ENCODE data around the gene RNF213.

Gene RNF213

DNA sequence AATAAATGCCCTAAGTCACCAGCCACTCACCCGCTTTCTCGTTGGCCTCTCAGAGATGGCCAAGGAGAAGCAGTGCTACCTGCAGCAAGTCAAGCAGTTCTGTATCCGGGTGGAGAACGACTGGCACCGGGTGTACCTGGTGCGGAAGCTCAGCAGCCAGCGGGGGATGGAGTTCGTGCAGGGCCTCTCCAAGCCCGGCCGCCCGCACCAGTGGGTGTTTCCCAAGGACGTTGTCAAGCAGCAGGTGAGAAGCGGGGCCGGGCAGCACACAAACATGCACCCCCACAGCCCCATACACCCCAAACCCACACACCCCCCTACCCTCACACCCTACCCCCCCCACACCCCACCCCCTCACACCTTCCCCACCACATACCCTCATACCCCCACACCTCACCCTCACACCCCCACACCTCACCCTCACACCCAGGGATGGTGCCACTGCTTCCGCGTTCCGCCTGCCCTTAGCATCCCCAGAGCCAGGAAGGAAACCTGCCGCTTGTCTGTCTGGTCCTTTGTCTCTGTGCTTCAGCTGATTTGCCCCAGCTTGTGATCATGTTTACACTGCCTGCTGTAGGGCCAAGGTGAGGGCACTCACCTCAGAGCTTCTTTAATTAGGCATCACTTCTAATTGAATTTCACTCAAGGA is 112.4 kb downstream of the RNF213 start:
- no peak for DNase-seq (ENCODE audit: low read depth)

DNA sequence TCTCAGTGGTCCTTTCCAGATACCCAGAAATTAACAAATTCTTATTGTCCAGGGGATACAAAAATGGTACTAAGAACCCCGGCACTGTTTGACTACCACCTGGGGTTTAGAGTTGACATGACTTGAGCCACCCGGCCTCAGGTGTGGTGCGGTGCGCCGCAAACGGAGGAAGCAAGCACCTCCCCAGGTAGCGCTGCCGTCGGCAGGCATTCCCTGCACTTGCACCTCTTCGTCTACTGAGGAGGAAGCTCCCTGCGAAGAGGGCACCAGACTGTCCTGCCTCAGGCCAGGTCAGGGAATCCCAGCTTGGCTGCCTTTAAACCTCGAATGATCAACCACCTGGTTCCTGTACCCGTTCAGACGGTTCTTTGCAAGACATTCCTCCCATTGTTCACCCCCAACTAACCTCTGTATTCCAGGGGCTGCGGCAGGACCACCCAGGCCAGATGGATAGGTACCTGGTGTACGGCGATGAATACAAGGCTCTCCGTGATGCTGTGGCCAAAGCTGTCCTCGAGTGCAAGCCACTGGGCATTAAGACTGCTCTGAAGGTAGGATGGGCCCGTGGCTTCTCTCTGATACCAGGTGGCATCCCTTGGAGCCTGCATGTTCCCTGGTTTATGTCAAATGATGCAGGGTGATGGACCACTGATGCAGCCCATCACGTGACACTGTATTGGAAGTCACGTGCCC is 113.5 kb downstream of the RNF213 start:
- no peak for DNase-seq (ENCODE audit: low read depth)

DNA sequence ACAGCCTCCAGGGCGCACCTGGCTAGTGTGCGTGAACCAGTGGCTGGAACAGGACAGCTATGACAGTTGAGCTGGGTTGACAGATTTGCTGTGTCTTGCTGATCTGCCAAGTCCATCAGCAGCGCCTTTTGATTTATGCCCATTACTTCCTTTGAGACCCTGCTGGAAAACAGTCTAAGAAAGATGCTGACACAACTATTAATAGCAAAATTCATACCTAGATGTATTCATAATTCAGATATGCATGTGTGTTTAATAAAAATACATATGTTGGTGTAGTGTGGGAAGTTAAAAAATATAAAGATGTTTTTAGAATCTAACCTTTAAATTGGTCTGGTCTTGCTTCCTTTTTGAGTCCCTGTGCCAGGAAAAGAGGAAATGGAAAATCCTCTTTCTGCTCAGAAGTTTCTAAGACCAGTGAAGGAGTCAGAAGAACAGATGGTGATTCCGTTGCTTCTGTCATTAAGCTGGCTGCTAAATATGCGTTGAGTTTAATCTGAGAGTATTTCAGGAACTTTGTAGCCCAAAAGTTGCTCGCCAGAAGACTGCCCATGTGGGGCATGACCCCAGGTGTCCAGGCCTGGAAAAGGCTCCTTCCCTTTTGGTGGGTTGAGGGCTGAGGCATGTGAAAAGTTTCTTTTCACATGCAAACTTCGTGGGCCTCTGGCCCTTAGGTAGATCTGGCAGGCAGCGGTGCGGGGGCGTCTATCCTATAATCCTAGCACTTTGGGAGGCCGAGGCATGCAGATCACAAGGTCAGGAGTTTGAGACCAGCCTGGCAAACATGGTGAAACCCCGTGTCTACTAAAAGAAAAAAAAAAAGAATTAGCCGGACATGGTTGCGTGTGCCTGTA is 114.3 kb downstream of the RNF213 start:
- no peak for DNase-seq (ENCODE audit: low read depth)

DNA sequence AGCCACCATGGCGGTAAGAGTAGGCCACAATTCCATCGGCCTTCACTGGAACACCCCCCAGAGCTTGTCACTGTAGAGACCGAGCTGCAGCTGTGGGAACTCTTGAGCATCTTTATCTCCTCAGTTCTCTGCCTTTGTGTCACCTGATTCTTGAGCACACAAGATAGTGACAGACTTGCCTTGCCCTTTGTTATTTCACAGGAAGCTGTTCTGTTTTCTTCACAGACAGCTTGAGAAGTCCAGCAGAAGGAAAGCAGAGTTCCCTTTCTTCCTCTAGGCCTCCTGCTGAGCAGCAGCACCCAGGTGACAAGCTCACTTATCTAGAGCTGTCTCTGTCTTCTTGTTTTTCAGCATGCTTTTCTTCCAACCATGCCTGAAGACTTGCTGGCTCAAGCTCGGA is 115.9 kb downstream of the RNF213 start:
- no peak for DNase-seq (ENCODE audit: low read depth)

DNA sequence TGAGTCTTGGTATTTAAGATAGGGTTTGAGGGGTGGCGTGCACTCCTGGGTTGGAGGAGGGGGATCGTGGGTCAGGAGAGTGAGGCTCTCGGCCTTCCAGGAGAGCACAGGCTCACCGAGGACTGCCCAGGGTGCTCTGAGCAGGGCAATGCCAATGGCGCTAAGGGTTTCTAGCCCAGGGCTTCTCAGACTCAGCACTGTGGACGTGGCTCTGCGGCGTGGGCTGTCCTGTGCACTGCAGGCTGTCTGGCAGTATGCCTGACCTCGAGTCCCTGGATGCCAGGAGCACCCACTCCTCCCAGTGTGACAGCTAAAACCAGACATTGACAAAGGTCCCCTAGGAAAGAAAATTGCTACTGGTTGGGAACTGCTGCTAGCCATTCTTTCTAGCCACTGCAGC is 117.1 kb downstream of the RNF213 start:
- no peak for DNase-seq (ENCODE audit: low read depth)

DNA sequence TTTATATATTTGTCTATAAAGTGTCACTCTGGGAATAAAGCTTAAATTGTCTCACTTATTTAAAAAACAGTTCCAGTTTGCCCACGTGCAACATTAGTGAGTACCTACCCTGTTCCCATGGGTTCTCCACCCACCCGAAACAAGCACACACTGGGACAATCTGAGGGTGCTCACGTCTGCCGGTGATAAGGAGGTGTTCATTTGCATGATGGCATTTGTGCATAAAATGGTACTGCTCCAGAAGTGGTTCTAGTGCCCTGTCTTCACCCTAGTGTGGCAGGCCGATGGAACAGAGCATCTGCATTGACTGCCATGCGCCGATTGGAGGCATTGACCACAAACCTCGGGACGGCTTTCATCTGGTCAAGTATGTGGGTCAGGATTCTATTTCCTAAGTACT is 118.7 kb downstream of the RNF213 start:
- DNase-seq (ENCODE audit: low read depth): no peak

DNA sequence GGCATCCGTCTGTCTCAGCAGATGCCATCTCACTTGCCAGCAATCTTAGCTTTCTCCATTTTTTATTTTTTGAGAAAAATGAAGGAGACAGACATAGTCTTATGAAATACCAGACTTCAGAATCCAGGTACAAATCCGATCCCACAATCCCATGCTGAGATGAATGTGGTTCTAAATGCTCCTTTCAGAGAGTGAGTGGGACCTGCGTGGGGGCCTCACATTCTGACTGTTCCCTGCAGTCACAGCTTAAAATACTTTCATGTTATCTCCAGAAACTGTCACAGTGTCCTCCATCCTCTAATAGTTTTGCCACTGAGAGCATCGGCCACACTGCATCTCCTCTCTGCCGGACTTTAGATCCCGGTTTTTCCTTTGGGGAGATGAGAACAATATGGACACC is 119.4 kb downstream of the RNF213 start:
- DNase-seq (ENCODE audit: low read depth): no peak

DNA sequence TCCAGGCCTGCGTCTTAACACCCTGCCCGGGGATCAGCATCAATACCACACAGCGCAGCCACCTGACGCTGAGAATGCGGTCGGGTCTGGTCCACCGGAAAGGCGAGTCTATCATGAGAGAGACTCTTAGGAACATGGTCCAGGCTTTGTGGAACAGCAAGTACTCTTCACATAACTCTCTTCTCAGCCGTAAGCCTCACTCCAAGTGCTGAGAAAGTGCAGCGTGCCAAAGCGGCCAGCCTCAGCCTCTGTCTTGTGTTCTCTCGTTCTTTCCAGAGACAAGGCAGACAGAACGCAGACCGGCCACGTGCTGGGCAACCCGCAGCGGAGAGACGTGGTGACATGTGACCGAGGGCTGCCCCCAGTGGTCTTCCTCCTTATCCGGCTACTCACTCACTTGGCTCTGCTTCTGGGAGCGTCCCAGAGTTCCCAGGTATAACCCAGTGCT is 119.9 kb downstream of the RNF213 start:
- DNase-seq (ENCODE audit: low read depth): no peak

DNA sequence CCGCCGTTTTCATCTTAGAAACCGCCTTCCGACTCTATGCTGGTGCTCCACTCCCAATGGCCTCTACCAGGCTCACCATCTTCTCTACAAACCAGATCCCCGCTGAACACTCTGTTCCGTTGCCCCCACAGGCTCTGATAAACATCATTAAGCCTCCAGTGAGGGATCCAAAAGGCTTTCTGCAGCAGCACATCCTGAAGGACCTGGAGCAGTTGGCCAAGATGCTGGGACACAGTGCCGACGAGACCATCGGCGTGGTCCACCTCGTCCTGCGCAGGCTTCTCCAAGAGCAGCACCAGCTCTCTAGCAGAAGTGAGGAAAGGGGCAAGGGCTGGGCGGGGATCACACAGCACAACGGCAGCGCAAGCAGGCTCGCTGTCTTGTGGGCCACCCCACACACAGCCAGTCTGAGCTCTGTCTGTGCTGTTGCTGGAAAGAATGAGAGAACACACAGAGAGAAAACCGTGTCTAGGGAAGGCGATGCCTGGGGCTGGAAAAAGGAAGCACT is 120.8 kb downstream of the RNF213 start:
- DNase-seq (ENCODE audit: low read depth): no peak

DNA sequence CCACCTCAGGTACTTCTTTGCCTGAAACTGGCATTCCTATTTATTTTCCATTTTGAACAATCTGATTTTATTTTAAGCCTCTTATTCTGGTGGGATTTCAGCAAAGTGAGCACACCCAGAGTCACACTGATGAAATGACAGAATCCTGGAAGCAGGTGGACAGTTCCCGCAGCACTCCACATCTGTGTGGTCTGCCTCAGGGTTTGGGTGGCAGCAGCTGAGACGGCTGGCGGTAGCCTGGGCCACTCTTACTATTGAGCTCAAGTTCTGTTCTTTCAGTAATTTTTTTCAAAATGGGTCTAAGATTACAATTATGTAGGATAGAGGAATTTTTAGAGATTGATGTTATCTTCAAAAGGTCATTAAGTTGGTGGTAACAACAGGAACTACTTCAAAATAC is 121.8 kb downstream of the RNF213 start:
- no peak for DNase-seq (ENCODE audit: low read depth)

DNA sequence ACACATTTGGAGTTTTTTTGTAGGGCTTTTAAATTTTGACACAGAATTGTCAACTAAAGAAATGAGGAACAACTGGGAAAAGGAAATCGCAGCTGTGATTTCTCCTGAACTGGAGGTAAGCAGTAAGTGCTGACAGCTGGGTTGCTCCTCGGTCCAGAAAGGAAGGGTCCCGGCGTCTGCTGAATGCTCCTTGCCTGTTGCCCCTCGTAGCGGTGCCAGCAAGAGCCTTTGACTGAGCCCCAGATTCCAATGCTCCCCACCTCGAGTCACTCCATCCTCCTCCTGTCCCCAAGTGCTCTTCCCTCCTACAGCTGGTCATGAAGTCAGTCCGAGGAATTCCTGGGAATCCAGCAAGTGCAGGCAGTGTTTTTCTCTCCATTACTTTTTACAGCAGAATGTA is 122.3 kb downstream of the RNF213 start:
- no peak for DNase-seq (ENCODE audit: low read depth)

DNA sequence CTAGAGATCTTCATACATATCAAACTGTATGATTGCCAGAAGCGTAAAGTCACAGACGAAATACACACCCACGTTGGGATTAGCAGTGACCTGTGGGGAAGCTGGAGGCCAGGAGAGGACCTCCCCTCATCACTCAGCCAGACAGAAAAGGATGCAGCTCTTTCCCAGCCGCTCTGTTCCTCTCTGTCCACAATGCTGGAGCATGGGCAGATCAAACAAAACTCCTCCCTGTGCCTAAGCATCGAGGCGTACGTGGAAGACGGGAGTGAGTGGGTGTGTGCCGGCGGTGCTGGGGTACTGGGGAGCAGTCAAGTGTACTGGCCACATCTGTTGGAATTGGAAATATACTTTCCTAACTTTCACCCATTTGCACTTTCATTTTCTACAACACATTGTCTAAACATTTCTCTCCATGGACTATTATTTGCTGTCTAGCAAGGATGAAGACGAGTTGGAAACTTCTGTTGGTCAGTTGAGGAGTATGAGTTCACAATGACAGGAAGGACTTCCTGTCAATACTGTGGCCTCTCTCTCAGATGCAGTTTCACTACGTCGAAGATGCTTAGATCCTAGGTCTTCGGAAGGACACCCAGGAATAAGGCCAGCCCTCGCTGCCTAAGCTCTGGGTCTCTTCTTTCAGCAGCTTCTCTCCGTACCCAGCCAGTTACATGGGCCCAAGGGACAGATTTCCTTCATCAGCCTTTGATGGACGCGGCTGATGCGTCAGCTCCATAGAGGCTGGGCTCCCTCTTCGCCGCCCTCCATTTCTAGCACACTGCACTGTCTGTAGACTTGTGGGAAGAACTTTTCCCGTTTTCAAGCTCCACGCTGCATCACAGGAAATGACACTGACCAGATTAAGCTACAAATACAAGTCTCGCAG is 123.7 kb downstream of the RNF213 start:
- no peak for DNase-seq (ENCODE audit: low read depth)

DNA sequence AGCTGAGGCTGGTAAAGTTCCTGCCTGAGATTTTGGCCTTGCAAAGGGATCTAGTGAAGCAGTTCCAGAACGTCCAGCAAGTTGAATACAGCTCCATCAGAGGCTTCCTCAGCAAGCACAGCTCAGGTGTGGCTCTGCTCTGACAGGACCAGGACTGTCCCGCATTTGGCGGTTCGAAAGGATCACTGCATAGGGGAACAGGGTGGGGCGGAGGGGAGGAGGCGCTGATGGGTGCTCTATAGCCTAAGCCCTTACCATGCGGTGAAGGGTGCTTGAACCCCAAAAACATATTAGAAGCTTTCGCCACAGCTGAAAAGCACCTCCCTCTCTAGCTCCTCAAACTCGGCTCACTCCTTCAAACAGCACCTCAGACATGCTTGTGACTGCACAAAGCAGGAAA is 124.4 kb downstream of the RNF213 start:
- no peak for DNase-seq (ENCODE audit: low read depth)

DNA sequence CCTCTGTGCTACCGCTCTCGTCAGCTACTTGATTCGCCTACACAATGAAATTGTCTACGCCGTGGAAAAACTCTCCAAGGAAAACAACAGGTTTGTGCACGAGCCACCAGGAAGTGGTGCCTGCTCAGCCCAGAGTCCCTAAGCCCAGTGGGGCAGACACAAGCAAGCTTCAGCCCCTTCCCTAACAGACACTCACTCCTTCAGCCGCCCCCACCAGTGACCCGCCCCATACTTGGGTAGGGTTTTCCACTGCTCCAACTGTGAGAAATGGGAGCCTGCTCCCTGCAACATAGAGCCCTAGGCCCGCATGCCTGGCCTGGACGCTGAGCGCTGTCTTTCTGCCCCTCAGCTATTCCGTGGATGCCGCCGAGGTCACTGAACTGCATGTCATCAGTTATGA is 125.7 kb downstream of the RNF213 start:
- no peak for DNase-seq (ENCODE audit: low read depth)

DNA sequence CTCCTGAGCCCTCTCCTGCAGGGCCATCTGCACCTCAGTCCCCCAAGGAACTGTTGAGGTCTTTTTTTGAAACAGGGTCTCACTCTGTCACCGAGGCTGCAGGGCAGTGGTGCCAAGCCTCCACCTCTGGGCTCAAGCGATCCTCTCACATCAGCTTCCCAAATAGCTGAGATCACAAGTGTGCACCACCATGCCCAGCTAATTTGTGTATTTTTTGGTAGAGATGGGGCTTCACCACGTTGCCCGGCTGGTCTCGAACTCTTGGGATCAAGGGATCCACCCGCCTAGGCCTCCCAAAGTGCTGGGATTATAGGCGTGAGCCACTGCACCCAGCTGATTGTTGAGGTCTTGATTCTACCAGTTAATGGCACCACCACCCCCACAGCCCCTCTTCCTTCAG is 126.4 kb downstream of the RNF213 start:
- no peak for DNase-seq (ENCODE audit: low read depth)

DNA sequence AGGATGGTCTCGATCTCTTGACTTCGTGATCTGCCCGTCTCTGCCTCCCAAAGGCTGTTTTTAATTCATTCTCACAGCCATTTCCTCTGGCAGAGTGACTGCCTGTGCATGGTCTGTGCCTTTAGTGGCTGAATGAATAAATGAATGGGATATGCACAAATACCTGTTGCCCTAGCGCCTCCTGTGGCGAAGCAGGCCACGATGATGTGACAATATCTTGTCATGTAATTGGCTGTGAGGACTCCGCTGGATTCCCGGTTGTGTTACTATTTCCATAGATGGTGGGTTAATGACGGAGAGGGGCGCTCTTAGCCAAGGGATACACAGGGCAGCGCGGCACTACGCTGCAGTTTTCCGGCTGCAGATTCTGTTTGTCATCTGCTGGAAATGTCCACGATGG is 127.5 kb downstream of the RNF213 start:
- DNase-seq (ENCODE audit: low read depth): no peak

DNA sequence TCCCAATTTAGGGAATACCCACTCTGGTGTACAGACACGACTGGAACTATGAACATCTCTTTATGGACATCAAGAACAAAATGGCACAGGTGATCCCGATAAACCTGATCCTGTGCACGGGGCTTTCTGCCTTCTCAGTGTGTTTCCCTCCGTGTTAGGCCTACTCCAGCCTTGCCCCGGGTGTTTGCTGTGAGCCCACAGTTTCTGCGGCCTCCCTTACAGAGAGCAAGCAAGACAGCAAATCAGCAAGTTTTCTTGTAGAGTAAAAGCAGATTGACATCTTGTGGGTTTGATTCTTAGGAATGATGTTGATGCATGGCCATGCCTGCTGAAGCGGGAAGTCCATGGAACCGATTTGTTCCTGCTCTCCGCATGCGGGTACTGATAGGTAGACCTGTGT is 127.9 kb downstream of the RNF213 start:
- DNase-seq (ENCODE audit: low read depth): no peak

DNA sequence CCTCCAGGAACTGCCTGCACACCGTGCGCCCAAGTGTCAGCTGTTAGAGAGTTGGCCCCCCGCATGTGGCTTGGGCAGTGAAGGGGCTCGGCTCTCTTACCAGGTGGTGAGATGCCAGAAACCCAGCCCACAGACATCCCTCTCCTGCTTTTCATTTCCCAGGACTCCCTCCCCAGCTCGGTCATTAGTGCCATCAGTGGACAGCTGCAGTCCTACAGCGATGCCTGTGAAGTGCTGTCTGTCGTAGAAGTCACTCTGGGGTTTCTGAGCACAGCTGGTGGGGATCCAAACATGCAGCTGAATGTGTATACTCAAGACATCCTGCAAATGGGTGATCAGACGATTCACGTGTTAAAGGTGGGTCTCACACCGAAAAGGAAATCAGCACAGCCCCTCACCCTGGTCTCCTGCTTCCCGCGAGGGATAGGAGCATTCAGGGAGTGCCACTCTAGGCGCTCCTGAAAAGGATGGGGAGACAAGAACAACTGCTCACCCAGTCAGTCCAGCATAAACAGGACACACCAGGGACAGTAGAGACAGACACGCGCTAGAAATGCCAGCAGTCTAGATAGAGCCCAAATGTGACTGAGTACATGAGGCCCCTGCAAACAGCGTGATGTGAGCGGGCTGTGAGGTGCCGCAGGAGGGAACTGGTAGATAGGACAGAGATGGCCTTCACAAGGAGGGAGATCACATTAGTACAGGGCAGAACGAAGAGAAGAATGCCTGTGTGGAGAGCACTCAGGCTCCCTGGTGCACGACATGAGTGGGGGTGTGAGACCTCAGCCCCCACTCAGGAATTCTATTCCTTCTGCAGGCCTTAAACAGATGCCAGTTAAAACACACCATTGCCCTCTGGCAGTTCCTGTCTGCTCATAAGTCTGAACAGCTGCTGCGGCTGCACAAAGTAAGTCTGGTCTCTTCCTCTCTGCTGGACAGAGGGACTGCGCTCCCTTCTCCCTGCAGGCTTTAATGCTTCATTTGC is 128.7 kb downstream of the RNF213 start:
- DNase-seq (ENCODE audit: low read depth): no peak

DNA sequence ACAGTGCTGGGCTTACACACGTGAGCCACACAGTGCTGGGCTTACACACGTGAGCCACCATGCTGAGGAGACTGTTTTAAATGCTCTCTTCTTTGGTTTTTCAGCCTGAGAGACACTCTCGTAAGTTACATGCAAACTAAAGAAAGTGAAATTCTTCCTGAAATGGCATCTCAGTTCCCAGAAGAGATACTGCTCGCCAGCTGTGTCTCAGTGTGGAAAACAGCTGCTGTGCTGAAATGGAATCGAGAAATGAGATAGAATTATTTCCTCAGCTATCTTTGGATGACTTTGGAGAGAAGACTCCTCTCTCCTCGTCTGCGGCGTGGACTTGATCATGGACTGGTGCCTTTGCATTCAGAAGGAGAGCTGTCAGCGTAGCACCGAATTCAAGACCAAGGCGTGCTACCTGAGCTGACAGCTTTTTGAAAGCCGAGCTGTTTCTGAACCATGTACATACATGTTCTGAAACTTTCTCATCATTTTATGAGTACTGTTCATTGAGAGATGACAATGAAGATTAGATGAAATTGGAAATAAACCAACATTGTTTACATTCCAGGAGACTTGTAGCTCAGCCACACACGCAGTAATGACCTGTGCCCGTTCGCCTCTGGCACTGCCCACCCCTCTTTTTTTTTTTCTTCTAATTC is 132.7 kb downstream of the RNF213 start:
- DNase-seq (ENCODE audit: low read depth): no peak

DNA sequence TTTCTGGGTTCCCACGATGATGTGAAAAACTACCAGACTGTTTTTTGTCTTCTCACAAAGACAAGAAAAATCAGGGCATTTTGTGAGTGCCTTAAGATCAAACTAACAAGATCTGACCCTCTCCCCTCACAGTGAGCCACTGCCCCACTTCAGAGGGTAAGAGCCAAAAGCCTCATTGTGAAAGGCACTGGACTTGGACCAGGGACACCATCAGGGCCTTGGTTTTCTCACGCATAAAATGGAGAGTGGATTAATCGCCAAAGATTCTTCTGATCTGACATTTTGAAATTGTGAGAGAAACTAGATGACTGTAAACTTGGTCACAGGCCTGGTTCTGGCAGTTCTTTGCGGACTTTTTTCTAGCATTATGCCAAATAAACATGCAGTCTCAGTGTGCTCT is 133.3 kb downstream of the RNF213 start:
- no peak for DNase-seq (ENCODE audit: low read depth)
